Measurements from ENCODE around the gene PLPP2. TPM values are rescaled to one million over a fixed set of nuclear protein-coding genes. Genes with fewer than 3 reads are reported as not detected.
A peak's percentile ranks its signal among the peaks of the same experiment; 100 is the strongest.

Gene PLPP2
- total RNA-seq, 4 donors from 2014 or later: 75.9 to 114 (median 109) TPM

DNA sequence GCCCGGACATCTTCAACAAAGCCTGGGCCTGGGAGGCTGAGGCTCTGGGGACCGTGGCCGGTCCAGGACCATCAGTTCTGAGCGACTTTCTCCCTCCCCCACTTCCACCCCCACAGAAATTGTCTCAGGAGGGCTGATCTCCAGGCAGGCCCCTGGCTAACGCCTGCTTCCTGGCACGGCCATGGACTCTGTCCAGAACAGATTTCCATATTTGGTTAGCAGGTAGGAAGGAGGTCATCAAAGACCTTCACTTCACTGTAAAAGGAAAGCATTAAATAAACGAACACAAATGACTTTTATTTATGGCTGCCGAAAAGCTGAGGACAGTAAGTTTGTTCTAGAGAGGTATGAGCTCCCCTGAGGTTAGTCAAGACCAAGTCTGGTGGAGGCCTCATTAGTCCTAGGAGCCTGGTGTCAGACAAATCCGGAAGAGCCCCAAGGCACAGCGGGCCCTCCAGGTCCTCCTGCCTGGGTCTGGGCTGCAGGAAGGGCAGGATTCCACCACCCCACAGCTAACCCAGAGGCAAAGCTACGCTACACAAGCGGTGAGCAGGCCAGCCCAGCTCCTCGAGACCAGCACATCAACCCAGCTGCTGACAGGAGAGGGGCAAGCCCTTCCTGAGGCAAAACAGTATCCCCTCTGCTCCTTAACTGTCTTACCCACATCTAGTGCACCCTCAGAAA, 4.6 kb upstream of the PLPP2 start:
- DNase-seq (ENCODE audit: low spot score in 2 of 2): no peak

DNA sequence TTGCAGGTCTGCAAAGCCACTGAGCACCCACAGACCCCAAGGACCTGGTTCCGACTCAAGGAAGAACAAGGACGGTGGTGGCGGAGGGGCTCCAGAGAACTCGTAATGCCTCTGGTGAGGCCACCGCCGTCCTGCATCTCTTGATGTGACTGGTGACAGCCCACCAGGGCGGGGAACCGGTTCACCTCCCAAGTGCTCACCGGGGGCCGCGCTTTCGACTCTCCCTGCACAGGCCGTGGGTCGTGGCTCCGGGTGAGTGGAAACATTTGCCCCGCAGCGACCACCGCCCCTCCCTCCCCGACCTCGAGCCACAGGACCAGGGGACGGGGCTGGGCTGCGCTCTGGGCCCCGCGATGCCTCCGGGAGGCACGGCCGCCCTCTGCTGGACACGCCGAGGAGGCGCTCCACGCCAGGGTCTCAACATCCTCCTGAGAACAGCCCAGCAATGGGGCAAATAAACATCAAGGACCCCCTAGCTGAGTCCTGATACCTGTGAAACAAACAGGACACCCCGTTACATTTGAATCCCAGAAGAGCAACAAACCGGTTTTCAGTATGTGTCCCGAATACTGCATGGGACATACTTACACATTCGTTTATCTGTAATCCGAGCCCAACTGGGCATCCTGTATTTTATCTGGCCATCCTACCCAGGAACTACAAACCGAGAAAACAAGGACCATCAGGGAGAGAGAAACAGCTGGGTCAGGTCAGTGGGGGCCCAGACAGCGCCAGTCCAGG, 3.9 kb upstream of the PLPP2 start:
- Histone ChIP-seq H3K27ac (no peak overlapping the region), H3K27me3 (peaks cover 49% of the 10 kb centered on the region), H3K4me3 (peak overlapping the region; percentile 12), H3K4me1 (peaks cover 29% of the 10 kb centered on the region), H3K9me3 (no peaks in the 10 kb centered on the region), H3K36me3 (no peaks in the 10 kb centered on the region)
- TF ChIP-seq POLR2AphosphoS5 (IDR thresholded peaks at IDR 0.05): no peak
- TF ChIP-seq, protein P1, sequence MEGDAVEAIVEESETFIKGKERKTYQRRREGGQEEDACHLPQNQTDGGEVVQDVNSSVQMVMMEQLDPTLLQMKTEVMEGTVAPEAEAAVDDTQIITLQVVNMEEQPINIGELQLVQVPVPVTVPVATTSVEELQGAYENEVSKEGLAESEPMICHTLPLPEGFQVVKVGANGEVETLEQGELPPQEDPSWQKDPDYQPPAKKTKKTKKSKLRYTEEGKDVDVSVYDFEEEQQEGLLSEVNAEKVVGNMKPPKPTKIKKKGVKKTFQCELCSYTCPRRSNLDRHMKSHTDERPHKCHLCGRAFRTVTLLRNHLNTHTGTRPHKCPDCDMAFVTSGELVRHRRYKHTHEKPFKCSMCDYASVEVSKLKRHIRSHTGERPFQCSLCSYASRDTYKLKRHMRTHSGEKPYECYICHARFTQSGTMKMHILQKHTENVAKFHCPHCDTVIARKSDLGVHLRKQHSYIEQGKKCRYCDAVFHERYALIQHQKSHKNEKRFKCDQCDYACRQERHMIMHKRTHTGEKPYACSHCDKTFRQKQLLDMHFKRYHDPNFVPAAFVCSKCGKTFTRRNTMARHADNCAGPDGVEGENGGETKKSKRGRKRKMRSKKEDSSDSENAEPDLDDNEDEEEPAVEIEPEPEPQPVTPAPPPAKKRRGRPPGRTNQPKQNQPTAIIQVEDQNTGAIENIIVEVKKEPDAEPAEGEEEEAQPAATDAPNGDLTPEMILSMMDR (IDR thresholded peaks at IDR 0.05): peak; percentile 4 to 79
- no peak for DNase-seq (ENCODE audit: low spot score in 2 of 2)
- 27% methylated on average over 15 of the region's 38 CpGs for WGBS

More for the DNA sequence above, 4.6 kb upstream of the PLPP2 start:
- H3K4me1 ChIP-seq: peaks cover 22% of the 10 kb centered on the region
- H3K9me3 ChIP-seq: no peaks in the 10 kb centered on the region
- peaks cover 42% of the 10 kb centered on the region for H3K27me3 ChIP-seq
- H3K4me3 ChIP-seq: no peak overlapping the region
- no peak for TF ChIP-seq POLR2A (IDR thresholded peaks at IDR 0.05)
- TF ChIP-seq POLR2AphosphoS5 (IDR thresholded peaks at IDR 0.05): no peak
- TF ChIP-seq, protein P1 (IDR thresholded peaks at IDR 0.05): no peak
- TF ChIP-seq EP300 (IDR thresholded peaks at IDR 0.05): no peak
- H3K27ac ChIP-seq: no peak overlapping the region
- no peaks in the 10 kb centered on the region for H3K36me3 ChIP-seq
- 56% methylated on average over 10 of the region's 13 CpGs for WGBS

- no peak for TF ChIP-seq EP300 (IDR thresholded peaks at IDR 0.05)
- no peak for TF ChIP-seq POLR2A (IDR thresholded peaks at IDR 0.05)
- TF ChIP-seq POLR2AphosphoS5 (IDR thresholded peaks at IDR 0.05): no peak
- TF ChIP-seq, protein P1 (IDR thresholded peaks at IDR 0.05): no peak
- no peak for DNase-seq (ENCODE audit: low spot score in 2 of 2)
- Histone ChIP-seq H3K9me3 (no peaks in the 10 kb centered on the region), H3K27me3 (peaks cover 53% of the 10 kb centered on the region), H3K4me1 (peaks cover 35% of the 10 kb centered on the region), H3K36me3 (no peaks in the 10 kb centered on the region), H3K27ac (no peak overlapping the region), H3K4me3 (peak overlapping the region; percentile 12)
- WGBS: 1% methylated on average over 12 of the region's 29 CpGs
These were observed 3.2 kb upstream of the PLPP2 start for GRCh38 chr19:294341-294945.

DNA sequence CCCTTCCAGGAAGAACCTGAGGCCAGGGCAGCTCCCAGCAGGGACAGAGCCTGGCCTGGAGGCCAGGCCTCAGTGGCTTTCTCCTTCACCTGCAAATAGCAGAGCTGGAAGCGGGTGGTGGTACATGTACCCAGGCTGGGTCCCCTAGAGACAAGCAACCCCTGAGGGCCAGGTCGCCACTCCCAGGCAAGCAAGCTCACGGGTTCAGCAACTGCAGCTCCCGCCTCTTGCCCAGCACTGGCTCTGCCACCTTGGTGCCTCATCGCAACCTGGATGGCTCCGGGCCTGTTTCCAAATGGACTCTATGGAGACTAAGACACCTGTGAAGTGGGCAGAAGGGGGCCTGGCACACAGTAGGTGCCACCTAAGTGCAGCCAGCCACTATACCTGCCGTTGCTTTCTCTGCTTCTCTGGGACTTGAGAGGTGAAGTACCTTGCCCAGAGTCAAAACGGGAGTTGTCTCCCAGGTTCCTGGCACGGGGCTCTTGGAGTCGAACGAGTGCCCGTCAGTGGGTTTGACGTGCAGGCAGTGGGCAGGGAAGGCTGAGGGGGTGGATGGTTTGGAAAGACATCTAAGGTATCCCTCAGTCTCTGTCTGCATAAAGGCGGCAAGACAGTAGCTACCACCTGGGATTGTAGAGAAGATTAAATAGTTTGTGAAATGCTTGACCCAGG, 2.4 kb upstream of the PLPP2 start:
- DNase-seq (ENCODE audit: low spot score in 2 of 2): peak in 1 of 2 donors; percentile 60
- Histone ChIP-seq H3K4me3 (no peak overlapping the region), H3K36me3 (no peaks in the 10 kb centered on the region), H3K27ac (no peak overlapping the region), H3K4me1 (peaks cover 40% of the 10 kb centered on the region), H3K27me3 (peaks cover 53% of the 10 kb centered on the region), H3K9me3 (no peaks in the 10 kb centered on the region)
- TF ChIP-seq, protein P1 (IDR thresholded peaks at IDR 0.05): no peak
- TF ChIP-seq POLR2AphosphoS5 (IDR thresholded peaks at IDR 0.05): no peak
- no peak for TF ChIP-seq EP300 (IDR thresholded peaks at IDR 0.05)
- TF ChIP-seq POLR2A (IDR thresholded peaks at IDR 0.05): no peak
- 41% methylated on average over 7 of the region's 14 CpGs for WGBS
